Progenitor cell of endocrine pancreas (in vitro differentiated cells): ENCODE measurements around the gene MRPS7. TPM values are rescaled to one million over a fixed set of nuclear protein-coding genes. Genes with fewer than 3 reads are reported as not detected.
A peak's percentile ranks its signal among the peaks of the same experiment; 100 is the strongest.

Experiments
- DNase-seq: peaks from one replicate; pipeline ENCODE4 v3.0.0; 2021; ENCODE audit warnings: low spot score; ENCODE audit not compliant: unreplicated experiment
- H3K27ac Mint-ChIP-seq: 2 replicates; pipeline ENCODE4 v1.8.0; 2021; ENCODE audit warnings: mild to moderate bottlenecking, moderate library complexity, mixed read lengths
- H3K27me3 Mint-ChIP-seq: 2 replicates; pipeline ENCODE4 v1.8.0; 2021; ENCODE audit warnings: mixed read lengths
- H3K36me3 Mint-ChIP-seq: 2 replicates; pipeline ENCODE4 v1.8.0; 2022; ENCODE audit warnings: mixed read lengths; ENCODE audit not compliant: insufficient read depth
- H3K4me1 Mint-ChIP-seq: 2 replicates; pipeline ENCODE4 v1.8.0; 2021; ENCODE audit warnings: low read depth, mixed read lengths
- H3K4me3 Mint-ChIP-seq: 2 replicates; pipeline ENCODE4 v1.8.0; 2021; ENCODE audit warnings: low read depth, mild to moderate bottlenecking, moderate library complexity, mixed read lengths
- H3K9me3 Mint-ChIP-seq: 2 replicates; pipeline ENCODE4 v1.8.0; 2021; ENCODE audit warnings: low read depth, mixed read lengths
- total RNA-seq: library from RNA; stranded (reverse); gene quantifications from 2 replicates; pipeline ENCODE4 v1.2.1, GENCODE V29; 2021
- TF ChIP-seq, protein P1 (sequence below): fragments of 200-600 bp; sonication (generic); IDR thresholded peaks from one replicate; pipeline ENCODE4 v1.5.0; 2021; ENCODE audit warnings: antibody characterized with exemption, mild to moderate bottlenecking; ENCODE audit not compliant: unreplicated experiment

MRPS7 gene
- total RNA-seq, 1 donor from 2014 or later, result 59.2 TPM

DNA sequence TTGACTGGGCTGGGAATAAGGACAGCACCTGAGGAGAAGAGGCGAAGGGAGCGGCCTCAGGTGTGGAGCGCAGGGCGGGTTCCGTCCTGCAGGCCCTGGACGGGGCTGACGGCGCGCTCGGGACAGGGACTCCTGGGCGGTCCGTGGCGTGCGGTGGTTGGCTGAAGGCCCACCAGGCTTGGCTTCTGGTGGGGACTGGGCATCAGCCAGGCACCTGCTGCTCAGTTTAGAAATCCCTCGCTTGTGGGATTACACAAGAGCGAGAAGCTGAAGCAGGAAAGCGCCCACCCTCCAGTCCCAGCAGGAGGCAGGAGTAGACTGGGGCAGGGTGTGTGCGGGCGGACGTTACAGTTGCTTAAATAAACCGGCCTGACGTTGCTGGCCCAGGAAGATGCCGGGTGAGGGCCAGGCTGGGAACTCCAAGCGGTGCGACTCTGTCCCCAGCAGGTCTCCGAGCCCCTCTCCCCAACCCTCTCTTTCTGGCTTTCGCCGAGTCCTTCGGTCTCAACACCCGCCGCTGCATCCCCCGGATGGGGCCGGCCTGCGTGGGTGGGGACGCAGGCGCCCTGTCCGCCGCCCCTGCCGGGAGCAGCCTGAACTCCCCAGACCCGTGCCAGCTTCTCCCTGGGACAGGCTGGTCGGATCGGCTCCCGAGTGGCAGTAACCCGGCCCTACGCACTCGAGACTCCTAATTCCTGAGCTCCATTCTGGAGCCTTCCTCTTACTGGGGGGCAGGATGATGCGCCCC, 8.7 kb downstream of the MRPS7 start:
- H3K27ac Mint-ChIP-seq, result peak overlapping the region; percentile 97
- peak; percentile 46 for DNase-seq

DNA sequence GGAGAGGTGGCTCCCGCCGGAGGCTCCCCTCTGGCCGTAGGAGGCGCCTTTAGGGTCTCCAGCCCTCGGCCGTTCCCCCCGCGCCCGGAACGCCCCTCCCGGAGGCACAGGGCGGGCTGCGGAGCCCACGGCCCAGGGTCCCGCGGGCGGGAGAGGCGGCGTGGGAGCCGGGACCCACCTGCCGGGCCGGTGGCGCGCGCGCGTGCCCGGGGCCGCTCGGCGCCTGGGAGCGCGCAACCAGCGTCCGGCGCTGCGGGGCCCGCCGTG, 9.2 kb downstream of the MRPS7 start, which contains the start of gene MIF4GD:
Gene MIF4GD (minus strand): TSS at position 266 of the 267 bp plus-strand sequence. CDS start 1,036 bp downstream, outside the sequence.
- Mint-ChIP-seq H3K9me3 (no peaks in the 10 kb centered on the region), H3K36me3 (peaks cover 2% of the 10 kb centered on the region), H3K4me1 (peaks cover 14% of the 10 kb centered on the region), H3K27ac (peak within 1 kb of the TSS; percentile 97), H3K27me3 (no peaks in the 10 kb centered on the region), H3K4me3 (peak within 1 kb of the TSS; percentile 78)
- DNase-seq, result no peak
- TF ChIP-seq, protein P1, sequence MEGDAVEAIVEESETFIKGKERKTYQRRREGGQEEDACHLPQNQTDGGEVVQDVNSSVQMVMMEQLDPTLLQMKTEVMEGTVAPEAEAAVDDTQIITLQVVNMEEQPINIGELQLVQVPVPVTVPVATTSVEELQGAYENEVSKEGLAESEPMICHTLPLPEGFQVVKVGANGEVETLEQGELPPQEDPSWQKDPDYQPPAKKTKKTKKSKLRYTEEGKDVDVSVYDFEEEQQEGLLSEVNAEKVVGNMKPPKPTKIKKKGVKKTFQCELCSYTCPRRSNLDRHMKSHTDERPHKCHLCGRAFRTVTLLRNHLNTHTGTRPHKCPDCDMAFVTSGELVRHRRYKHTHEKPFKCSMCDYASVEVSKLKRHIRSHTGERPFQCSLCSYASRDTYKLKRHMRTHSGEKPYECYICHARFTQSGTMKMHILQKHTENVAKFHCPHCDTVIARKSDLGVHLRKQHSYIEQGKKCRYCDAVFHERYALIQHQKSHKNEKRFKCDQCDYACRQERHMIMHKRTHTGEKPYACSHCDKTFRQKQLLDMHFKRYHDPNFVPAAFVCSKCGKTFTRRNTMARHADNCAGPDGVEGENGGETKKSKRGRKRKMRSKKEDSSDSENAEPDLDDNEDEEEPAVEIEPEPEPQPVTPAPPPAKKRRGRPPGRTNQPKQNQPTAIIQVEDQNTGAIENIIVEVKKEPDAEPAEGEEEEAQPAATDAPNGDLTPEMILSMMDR, result no peak

More for the DNA sequence above, 8.7 kb downstream of the MRPS7 start:
- no peaks in the 10 kb centered on the region for H3K9me3 Mint-ChIP-seq
- peak overlapping the region; percentile 78 for H3K4me3 Mint-ChIP-seq
- H3K27me3 Mint-ChIP-seq, result no peaks in the 10 kb centered on the region
- peaks cover 2% of the 10 kb centered on the region for H3K36me3 Mint-ChIP-seq
- TF ChIP-seq, protein P1, result peak; percentile 49
- peaks cover 14% of the 10 kb centered on the region for H3K4me1 Mint-ChIP-seq

DNA sequence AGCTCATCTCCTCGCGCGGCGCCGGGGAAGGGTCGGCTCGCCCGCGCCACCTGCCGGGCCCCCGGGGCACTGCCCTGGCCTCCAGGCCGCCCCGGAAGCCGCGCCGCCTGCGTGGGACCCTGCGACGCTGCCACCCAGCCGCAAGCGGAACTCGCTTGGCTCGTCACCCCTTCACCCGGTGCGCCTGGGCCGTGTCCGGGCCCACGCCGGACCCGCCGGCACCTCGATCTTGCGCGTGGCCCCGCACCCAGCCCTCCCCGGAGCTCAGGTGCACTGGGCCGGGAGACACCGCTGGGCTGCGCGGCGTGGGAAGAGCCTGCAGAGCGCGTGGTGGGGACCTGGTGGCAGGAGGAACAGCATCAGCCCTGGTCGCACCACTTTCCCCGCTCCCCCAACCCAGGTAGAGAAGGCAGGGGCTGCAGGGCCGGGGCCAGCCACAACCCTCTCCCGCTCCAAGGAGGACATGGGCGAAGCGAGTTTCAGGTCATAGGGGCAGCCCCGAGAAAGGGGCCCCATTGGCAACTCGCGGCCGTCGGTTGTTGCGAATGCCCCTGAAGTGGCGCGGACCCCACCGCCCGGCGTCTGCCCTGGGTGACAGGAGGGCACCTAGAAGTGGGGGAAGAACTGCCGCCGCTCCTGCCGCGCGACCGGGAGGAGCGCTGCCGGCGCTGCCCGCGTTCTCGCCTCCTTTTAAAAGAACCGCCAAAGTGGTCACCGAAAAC, 9.7 kb downstream of the MRPS7 start:
- Mint-ChIP-seq H3K27me3 (no peaks in the 10 kb centered on the region), H3K36me3 (peaks cover 2% of the 10 kb centered on the region), H3K27ac (peak overlapping the region; percentile 56), H3K4me3 (peak overlapping the region; percentile 75), H3K4me1 (peaks cover 14% of the 10 kb centered on the region), H3K9me3 (no peaks in the 10 kb centered on the region)
- TF ChIP-seq, protein P1, result peak; percentile 73
- peak; percentile 82 for DNase-seq

DNA sequence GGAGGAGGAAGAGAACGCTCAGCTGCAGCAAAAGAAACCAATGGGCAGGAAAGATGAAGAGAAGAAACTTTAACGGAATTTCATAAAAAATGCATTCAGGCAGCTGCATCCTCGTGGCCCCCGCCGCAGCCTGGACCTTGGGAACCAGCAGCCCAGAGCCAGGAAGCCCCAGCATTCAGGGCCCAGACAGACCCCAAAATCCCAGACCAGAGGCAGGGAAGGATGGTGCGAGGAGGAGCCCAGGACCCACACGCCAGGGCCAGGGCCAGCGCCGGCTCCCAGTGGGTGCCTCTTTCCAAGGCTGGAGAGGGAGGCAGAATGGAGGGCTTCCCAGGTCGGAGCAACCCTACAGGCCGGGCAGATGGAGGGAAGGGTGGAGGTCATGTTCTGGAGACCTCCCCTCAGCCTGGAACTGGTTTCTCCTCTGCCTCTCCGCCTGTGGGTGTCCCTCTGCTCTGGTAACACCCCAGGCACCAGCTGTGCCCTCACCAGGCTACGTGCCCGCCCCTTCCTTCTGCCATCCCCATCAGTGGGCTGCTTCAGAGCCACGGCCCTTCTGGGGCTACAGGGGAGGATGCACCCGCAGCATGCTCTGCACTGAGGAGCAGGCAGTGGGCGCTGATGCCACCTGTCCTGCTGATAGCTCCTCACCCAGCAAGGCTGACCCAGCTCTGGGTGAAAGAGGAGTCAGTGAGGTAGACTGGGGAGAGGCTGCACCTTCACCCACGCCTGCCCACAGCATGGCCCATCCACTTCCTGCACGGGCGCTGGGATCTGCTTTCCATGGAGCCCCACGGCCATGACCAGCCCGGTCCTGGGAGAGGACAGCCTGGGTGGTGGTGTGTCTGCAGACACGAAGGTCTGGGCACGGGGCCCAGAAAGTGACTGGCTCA, 10.5 kb downstream of the MRPS7 start:
- no peak for DNase-seq
- peak overlapping the region; percentile 49 for H3K27ac Mint-ChIP-seq

More for the DNA sequence above, 10.5 kb downstream of the MRPS7 start:
- Mint-ChIP-seq H3K4me1 (peaks cover 14% of the 10 kb centered on the region), H3K9me3 (no peaks in the 10 kb centered on the region), H3K36me3 (no peaks in the 10 kb centered on the region), H3K27me3 (no peaks in the 10 kb centered on the region), H3K4me3 (peak overlapping the region; percentile 75)
- TF ChIP-seq, protein P1, result no peak
